ENCODE results near the gene STEAP3. TPM values are rescaled to one million over a fixed set of nuclear protein-coding genes. Genes with fewer than 3 reads are reported as not detected.

The STEAP3 gene
- total RNA-seq, 1 experiment from 2014 or later, result 32.3 TPM

DNA sequence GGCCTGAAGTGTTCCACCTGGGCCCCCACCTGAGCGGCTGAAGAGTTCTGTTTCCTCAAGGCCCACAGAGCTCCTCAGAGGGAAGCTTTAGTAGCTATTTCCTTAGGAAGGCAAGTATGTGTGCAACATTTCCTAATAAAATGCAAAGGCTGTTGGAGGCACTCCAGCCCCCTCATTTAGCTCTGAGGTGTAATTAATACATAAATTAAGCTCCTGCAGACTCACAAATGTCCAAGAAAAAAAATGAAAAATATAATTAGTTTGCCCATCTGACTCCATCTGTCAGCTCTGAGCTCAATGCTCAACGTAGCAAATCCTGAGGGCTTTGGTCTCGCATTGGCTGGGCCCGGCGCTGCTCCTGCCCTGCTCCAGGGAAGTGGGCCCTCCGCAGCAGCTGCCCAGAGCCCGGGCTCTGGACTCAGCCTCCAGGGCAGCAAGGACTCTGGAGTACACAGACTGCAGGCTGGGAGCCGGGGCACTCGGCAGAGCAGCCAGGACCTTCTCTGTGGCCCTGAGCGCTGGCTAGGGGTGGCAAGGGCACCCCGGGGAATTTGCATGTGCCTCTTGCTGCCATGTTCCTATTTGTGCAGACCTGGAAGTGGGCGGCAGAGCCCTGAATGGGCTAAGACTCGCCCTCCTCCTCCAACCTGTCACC is 41.7 kb upstream of the STEAP3 start:
- ATAC-seq, result no peak
- Histone ChIP-seq H3K4me2 (ENCODE audit: low read length) (no peak overlapping the region), H3K9me2 (ENCODE audit: insufficient read depth) (no peaks in the 10 kb centered on the region), H3K9ac (ENCODE audit: low read length) (no peak overlapping the region), H3K9me3 (ENCODE audit: control insufficient read depth in 1 of 2, insufficient read depth in 1 of 2, low read depth in 1 of 2, low read length in 2 of 2) (no peaks in the 10 kb centered on the region), H4K20me1 (ENCODE audit: insufficient read depth) (no peaks in the 10 kb centered on the region), H3K36me3 (ENCODE audit: control insufficient read depth in 1 of 2, insufficient read depth in 2 of 2, low read length in 2 of 2) (no peaks in the 10 kb centered on the region), H3K4me3 (replicated peaks in 1 of 2; ENCODE audit: low read depth in 1 of 2, low read length in 2 of 2) (no peak overlapping the region), H3K79me2 (ENCODE audit: insufficient read depth, low read length) (no peaks in the 10 kb centered on the region), H3K27ac (ENCODE audit: low read depth, low read length) (no peak overlapping the region), H3K4me1 (ENCODE audit: control insufficient read depth in 1 of 2, insufficient read depth in 2 of 2, low read length in 2 of 2) (peaks cover 5 to 7% of the 10 kb centered on the region in 2 experiments; a peak in 2 of 4 replicates), H3K27me3 (ENCODE audit: insufficient read depth, low read length) (no peaks in the 10 kb centered on the region), H2AFZ (ENCODE audit: low read depth, low read length, poor library complexity, severe bottlenecking) (no peak overlapping the region)
- CTCF ChIA-PET, result no interaction called here
- intact Hi-C loops (cut with micrococcal nuclease), result no loop called here
- POLR2A ChIA-PET, result no interaction called here
- no TSS peak for BruUV-seq (replicated peaks)
- TF ChIP-seq POLR2AphosphoS5 (IDR thresholded peaks at IDR 0.05; ENCODE audit: low read depth, low read length) (no peak), JUND (IDR thresholded peaks at IDR 0.05) (no peak), CEBPB (IDR thresholded peaks at IDR 0.05; ENCODE audit: low read depth) (no peak), EGR1 (IDR thresholded peaks at IDR 0.05; ENCODE audit: low read depth) (no peak), RAD21 (IDR thresholded peaks at IDR 0.05; ENCODE audit: low read depth) (no peak), EZH2 (IDR thresholded peaks at IDR 0.05) (no peak), FOSL1 (IDR thresholded peaks at IDR 0.05; ENCODE audit: low read depth) (no peak), EZH2phosphoT487 (IDR thresholded peaks at IDR 0.05; ENCODE audit: borderline replicate concordance) (no peak), TCF7L2 (IDR thresholded peaks at IDR 0.05; ENCODE audit: borderline replicate concordance, extremely low read depth, insufficient read depth, insufficient read length) (no peak), ZFX (IDR thresholded peaks at IDR 0.05) (no peak), SRF (IDR thresholded peaks at IDR 0.05; ENCODE audit: low read depth) (no peak), SP1 (IDR thresholded peaks at IDR 0.05; ENCODE audit: low read depth) (no peak), YY1 (IDR thresholded peaks at IDR 0.05; ENCODE audit: extremely low read depth, insufficient replicate concordance, low read depth, low read length) (no peak)
- TF ChIP-seq, protein P1, sequence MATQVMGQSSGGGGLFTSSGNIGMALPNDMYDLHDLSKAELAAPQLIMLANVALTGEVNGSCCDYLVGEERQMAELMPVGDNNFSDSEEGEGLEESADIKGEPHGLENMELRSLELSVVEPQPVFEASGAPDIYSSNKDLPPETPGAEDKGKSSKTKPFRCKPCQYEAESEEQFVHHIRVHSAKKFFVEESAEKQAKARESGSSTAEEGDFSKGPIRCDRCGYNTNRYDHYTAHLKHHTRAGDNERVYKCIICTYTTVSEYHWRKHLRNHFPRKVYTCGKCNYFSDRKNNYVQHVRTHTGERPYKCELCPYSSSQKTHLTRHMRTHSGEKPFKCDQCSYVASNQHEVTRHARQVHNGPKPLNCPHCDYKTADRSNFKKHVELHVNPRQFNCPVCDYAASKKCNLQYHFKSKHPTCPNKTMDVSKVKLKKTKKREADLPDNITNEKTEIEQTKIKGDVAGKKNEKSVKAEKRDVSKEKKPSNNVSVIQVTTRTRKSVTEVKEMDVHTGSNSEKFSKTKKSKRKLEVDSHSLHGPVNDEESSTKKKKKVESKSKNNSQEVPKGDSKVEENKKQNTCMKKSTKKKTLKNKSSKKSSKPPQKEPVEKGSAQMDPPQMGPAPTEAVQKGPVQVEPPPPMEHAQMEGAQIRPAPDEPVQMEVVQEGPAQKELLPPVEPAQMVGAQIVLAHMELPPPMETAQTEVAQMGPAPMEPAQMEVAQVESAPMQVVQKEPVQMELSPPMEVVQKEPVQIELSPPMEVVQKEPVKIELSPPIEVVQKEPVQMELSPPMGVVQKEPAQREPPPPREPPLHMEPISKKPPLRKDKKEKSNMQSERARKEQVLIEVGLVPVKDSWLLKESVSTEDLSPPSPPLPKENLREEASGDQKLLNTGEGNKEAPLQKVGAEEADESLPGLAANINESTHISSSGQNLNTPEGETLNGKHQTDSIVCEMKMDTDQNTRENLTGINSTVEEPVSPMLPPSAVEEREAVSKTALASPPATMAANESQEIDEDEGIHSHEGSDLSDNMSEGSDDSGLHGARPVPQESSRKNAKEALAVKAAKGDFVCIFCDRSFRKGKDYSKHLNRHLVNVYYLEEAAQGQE (IDR thresholded peaks at IDR 0.05; ENCODE audit: low read depth), result no peak
- TF ChIP-seq, protein P2, sequence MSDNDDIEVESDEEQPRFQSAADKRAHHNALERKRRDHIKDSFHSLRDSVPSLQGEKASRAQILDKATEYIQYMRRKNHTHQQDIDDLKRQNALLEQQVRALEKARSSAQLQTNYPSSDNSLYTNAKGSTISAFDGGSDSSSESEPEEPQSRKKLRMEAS (IDR thresholded peaks at IDR 0.05), result no peak
- TF ChIP-seq, protein P3, sequence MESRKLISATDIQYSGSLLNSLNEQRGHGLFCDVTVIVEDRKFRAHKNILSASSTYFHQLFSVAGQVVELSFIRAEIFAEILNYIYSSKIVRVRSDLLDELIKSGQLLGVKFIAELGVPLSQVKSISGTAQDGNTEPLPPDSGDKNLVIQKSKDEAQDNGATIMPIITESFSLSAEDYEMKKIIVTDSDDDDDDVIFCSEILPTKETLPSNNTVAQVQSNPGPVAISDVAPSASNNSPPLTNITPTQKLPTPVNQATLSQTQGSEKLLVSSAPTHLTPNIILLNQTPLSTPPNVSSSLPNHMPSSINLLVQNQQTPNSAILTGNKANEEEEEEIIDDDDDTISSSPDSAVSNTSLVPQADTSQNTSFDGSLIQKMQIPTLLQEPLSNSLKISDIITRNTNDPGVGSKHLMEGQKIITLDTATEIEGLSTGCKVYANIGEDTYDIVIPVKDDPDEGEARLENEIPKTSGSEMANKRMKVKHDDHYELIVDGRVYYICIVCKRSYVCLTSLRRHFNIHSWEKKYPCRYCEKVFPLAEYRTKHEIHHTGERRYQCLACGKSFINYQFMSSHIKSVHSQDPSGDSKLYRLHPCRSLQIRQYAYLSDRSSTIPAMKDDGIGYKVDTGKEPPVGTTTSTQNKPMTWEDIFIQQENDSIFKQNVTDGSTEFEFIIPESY (IDR thresholded peaks at IDR 0.05; ENCODE audit: extremely low read depth, insufficient replicate concordance, low read length), result no peak
- DNase-seq (ENCODE audit: low read depth, low spot score), result no peak
- RAD21 ChIA-PET (ENCODE audit: low non-redundant PET in 1 of 2, low total read pairs in 2 of 2, uncharacterized antibody in 2 of 2, unreplicated experiment in 2 of 2), result no interaction called here

All from HCT116 (cell line).